Heart left ventricle (tissue), 16 donors: Measurements from ENCODE around the gene MAGIX. TPM values are rescaled to one million over a fixed set of nuclear protein-coding genes. Genes with fewer than 3 reads are reported as not detected.

Experiments
- ATAC-seq, 4 donors: fragments of 200-7000 bp; cut with Tn5 transposase; one replicate each; pipeline ENCODE4 v1.9.1; 2020 to 2022; ENCODE audit warnings: moderate library complexity in 4 of 4, mild to moderate bottlenecking in 3 of 4, moderate number of reproducible peaks in 1 of 4
- DNase-seq, 5 donors: peaks; one replicate each; pipeline ENCODE4 v3.0.0-alpha.2; 2020
- H3K27ac ChIP-seq, 12 donors: fragments of 200-600 bp; sonication (generic) in 4 of 12; one replicate each; pipeline versions ENCODE4 v1.5.0 to v1.8.0; 2016 to 2022; ENCODE audit warnings: mild to moderate bottlenecking in 2 of 12
- H3K27me3 ChIP-seq, 9 donors: fragments of 200-600 bp; sonication (generic) in 2 of 9; one replicate each; pipeline versions ENCODE4 v1.5.1 to v1.8.0; 2016 to 2022; ENCODE audit warnings: mild to moderate bottlenecking in 3 of 9
- H3K36me3 ChIP-seq, 9 donors: fragments of 200-600 bp; sonication (generic) in 2 of 9; one replicate each; pipeline versions ENCODE4 v1.5.0 to v1.8.0; 2018 to 2022; ENCODE audit warnings: mild to moderate bottlenecking in 2 of 9
- H3K4me1 ChIP-seq, 12 donors: fragments of 200-600 bp; sonication (generic) in 4 of 12; one replicate each; pipeline versions ENCODE4 v1.5.0 to v1.8.0; 2016 to 2022; ENCODE audit warnings: mild to moderate bottlenecking in 3 of 12
- H3K4me3 ChIP-seq, 12 donors: fragments of 200-600 bp; sonication (generic) in 4 of 12; one replicate each; pipeline versions ENCODE4 v1.5.0 to v1.8.0; 2017 to 2022; ENCODE audit warnings: mild to moderate bottlenecking in 9 of 12, moderate library complexity in 4 of 12
- H3K9me3 ChIP-seq, 12 donors: fragments of 200-600 bp; sonication (generic) in 4 of 12; one replicate each; pipeline versions ENCODE4 v1.5.0 to v1.8.0; 2016 to 2022; ENCODE audit warnings: mild to moderate bottlenecking in 1 of 12
- CTCF ChIP-seq, 12 donors: fragments of 200-600 bp; sonication (generic) in 4 of 12; IDR thresholded peaks; one replicate each; pipeline versions ENCODE4 v1.5.0 to v1.8.0; 2018 to 2022; ENCODE audit warnings: antibody characterized with exemption in 12 of 12, mild to moderate bottlenecking in 5 of 12
- POLR2A ChIP-seq, 2 donors: fragments of 450-650 bp; IDR thresholded peaks; one replicate each; pipeline ENCODE4 v1.6.1; 2017; ENCODE audit warnings: antibody characterized with exemption in 2 of 2, mild to moderate bottlenecking in 2 of 2, moderate library complexity in 2 of 2
- WGBS, 4 donors: extraction: QIAGEN DNeasy Blood & Tissue Kit in 2 of 4; methylation state at CpG; one replicate each; pipeline versions ENCODE4 v1.1.5 to v1.1.7; 2013 to 2018; 5-methylcytosine and 5-hydroxymethylcytosine counted together
- intact Hi-C, 10 donors: fragments of 100-400 bp; cut with DNase I; formaldehyde crosslinking; loops; one replicate each; pipeline versions ENCODE4 v1.11.1 to v1.14.2; 2022
- polyA plus RNA-seq, 2 donors: library from polyadenylated mRNA; stranded (reverse); fragments of 200-250 nt; gene quantifications; one replicate each; pipeline ENCODE4 v1.2.3, GENCODE V29; 2013
- total RNA-seq, 9 donors: library from RNA; depleted of rRNA in 2 of 9; stranded (reverse); fragments of >200 nt in 2 of 9; fragmentation: NEBNext Ultra II Directional in 3 of 9; extraction: Animal tissue kit (Norgen Biotek cat#: 25700) in 3 of 9; gene quantifications; one replicate each; pipeline versions ENCODE4 v1.1.0 to v1.2.4, GENCODE V29; 2016 to 2023
- donor health status: ischemic (EF 13 %, LVEDD 7.1; RV severe dilation, severe dysfunction).
- donor health status: healthy with polysubstance abuse.
- donor health status: DM: no; HTN: yes; CAD: no.
- donor health status: DM: no; HTN: no; CAD: no.
- donor health status: ischemic (EF 25% LVEDD 6.9; RV normal size, moderate dysfunction).
- donor health status: ischemic (EF 25% LVEDD 5.7; RV mildly dilated, moderate dysfunction).
- donor health status: healthy.
- donor health status: DM: yes; HTN: yes; CAD: no.
- donor health status: ischemic (EF 35%, LVEDD 5.7; RV mildly dilated, moderate dysfunction).
- donor health status: nonischemic (EF 11% LVEDD 7.7; RV severe dilation, severe dysfunction).
- donor health status: DM: yes; HTN: yes; CAD: no.
- donor health status: PGD.
- donor health status: ischemic (EF 29% LVEDD 5.4; RV normal size, mild dysfunction).
- donor health status: nonischemic (EF 23%, LVEDD 6.1; RV moderate dilation, normal function).

MAGIX gene
- total and polyA plus RNA-seq, 11 donors: 2.6 to 7.1 (median 3.3) TPM

GRCh38 chrX:49184294-49185281, 22.0 kb downstream of the MAGIX start:
- WGBS, 4 donors: 9 to 55% (median 29%) methylated on average over 36 to 46 of the region's 46 CpGs
- H3K9me3 ChIP-seq: no peaks in the 10 kb centered on the region
- intact Hi-C loops: no loop called here
- peak overlapping the region; percentile 40 to 89 (median 69) for H3K27ac ChIP-seq
- H3K4me1 ChIP-seq: peaks cover 0 to 19% (median 3%) of the 10 kb centered on the region in 12 donors
- H3K36me3 ChIP-seq: peaks cover 0 to 29% (median 7%) of the 10 kb centered on the region in 9 donors
- peak overlapping the region in 10 of 12 donors; percentile 40 to 84 (median 60) for H3K4me3 ChIP-seq
- ATAC-seq: peak; percentile 81 to 92 (median 84)
- TF ChIP-seq POLR2A (IDR thresholded peaks at IDR 0.05) (peak in 1 of 2 donors; percentile 65), CTCF (IDR thresholded peaks at IDR 0.05) (peak in 2 of 12 donors; percentile 16 to 19)
- DNase-seq: peak; percentile 88 to 95 (median 91)
- H3K27me3 ChIP-seq: no peaks in the 10 kb centered on the region

- H3K4me1 ChIP-seq: peaks cover 0 to 19% (median 4%) of the 10 kb centered on the region in 12 donors
- H3K27ac ChIP-seq: peak within 1 kb of the TSS; percentile 61 to 89 (median 83)
- DNase-seq: peak; percentile 86 to 91 (median 87)
- peak in 11 of 12 donors; percentile 11 to 59 (median 40) for TF ChIP-seq CTCF (IDR thresholded peaks at IDR 0.05)
- peak in 1 of 2 donors; percentile 68 for TF ChIP-seq POLR2A (IDR thresholded peaks at IDR 0.05)
- H3K9me3 ChIP-seq: no peaks in the 10 kb centered on the region
- intact Hi-C loops: loop anchor here in 1 of 10 donors (2.0 kb wide), 1 partner anchor 20 kb away; no protein-coding TSS in a partner anchor
- WGBS, 4 donors: 11 to 60% (median 28%) methylated on average over 42 to 62 of the region's 62 CpGs
- peak within 1 kb of the TSS; percentile 10 to 84 (median 59) for H3K4me3 ChIP-seq
- peak in 3 of 4 donors; percentile 37 to 57 (median 55) for ATAC-seq
- no peaks in the 10 kb centered on the region for H3K27me3 ChIP-seq
- peaks cover 0 to 18% (median 7%) of the 10 kb centered on the region in 9 donors for H3K36me3 ChIP-seq
Observed at GRCh38 chrX:49186125-49187027, 23.8 kb downstream of the MAGIX start, which contains the start of gene PRICKLE3. Gene PRICKLE3, minus strand, starts transcription at chrX:49186373. Its CDS starts 76 bp downstream, at chrX:49186297.

GRCh38 chrX:49187028-49187394, 24.5 kb downstream of the MAGIX start:
- H3K27ac ChIP-seq: peak overlapping the region in 7 of 12 donors; percentile 75 to 89 (median 83)
- DNase-seq (no peak), ATAC-seq (no peak)
- H3K4me1 ChIP-seq: peaks cover 0 to 23% (median 7%) of the 10 kb centered on the region in 12 donors
- WGBS, 4 donors: 56 to 64% (median 63%) methylated on average over 15 of the region's 15 CpGs
- TF ChIP-seq CTCF (IDR thresholded peaks at IDR 0.05) (no peak), POLR2A (IDR thresholded peaks at IDR 0.05) (no peak)
- no peaks in the 10 kb centered on the region for H3K27me3 ChIP-seq
- intact Hi-C loops: loop anchor here in 1 of 10 donors (2.0 kb wide), 1 partner anchor 20 kb away; no protein-coding TSS in a partner anchor
- H3K4me3 ChIP-seq: no peak overlapping the region
- H3K9me3 ChIP-seq: no peaks in the 10 kb centered on the region
- peaks cover 0 to 15% (median 7%) of the 10 kb centered on the region in 9 donors for H3K36me3 ChIP-seq
